HepG2 (cell line): ENCODE results near the gene TAF11L2.

ENCODE experiments used
- HIC2 ChIP-seq: sonication (generic); formaldehyde crosslinking; IDR thresholded peaks from 2 replicates; pipeline ENCODE4 v1.9.0; 2022; ENCODE audit warnings: low read depth, missing genetic modification reagents
- MTA1 ChIP-seq: sonication (generic); formaldehyde crosslinking; IDR thresholded peaks from 2 replicates; pipeline ENCODE4 v1.4.0; 2020; ENCODE audit warnings: missing genetic modification reagents, mild to moderate bottlenecking, borderline replicate concordance
- MXI1 ChIP-seq: IDR thresholded peaks from 3 replicates; pipeline ENCODE4 v1.6.1; 2012; ENCODE audit warnings: low read depth, low read length, inconsistent platforms, borderline replicate concordance
- POLR2A ChIP-seq, 2 experiments: IDR thresholded peaks; 2 replicates each; pipeline ENCODE4 v1.6.1; 2011; ENCODE audit warnings: low read depth in 2 of 2, low read length in 2 of 2, mild to moderate bottlenecking in 1 of 2, moderate library complexity in 1 of 2; ENCODE audit not compliant: insufficient read depth in 1 of 2
- SP2 ChIP-seq: sonication (generic); formaldehyde crosslinking; IDR thresholded peaks from 2 replicates; pipeline ENCODE4 v1.5.1; 2020; ENCODE audit warnings: mild to moderate bottlenecking, missing genetic modification reagents
- TAF1 ChIP-seq: sonication (generic); formaldehyde crosslinking; IDR thresholded peaks from 2 replicates; pipeline ENCODE4 v1.4.0; 2020; ENCODE audit warnings: missing genetic modification reagents
- THYN1 ChIP-seq: sonication (generic); formaldehyde crosslinking; IDR thresholded peaks from 2 replicates; pipeline ENCODE4 v1.8.1; 2023; ENCODE audit warnings: low read depth, mild to moderate bottlenecking, moderate library complexity, missing genetic modification reagents, borderline replicate concordance

GRCh38 chr5:17477573-17478265 lies 20.3 kb upstream of the TAF11L2 start:
- TF ChIP-seq TAF1 (CRISPR knock-in tag) (no peak), HIC2 (CRISPR knock-in tag) (no peak), SP2 (CRISPR knock-in tag) (no peak), MTA1 (no peak), MXI1 (no peak), POLR2A (IDR thresholded peaks at IDR 0.05; ENCODE audit: insufficient read depth in 1 of 2, low read depth in 2 of 2, low read length in 2 of 2) (no peak), THYN1 (no peak)
